ENCODE measurements around the gene ZNF277.
"Not testable (repeated sequence)": the region's sequence is repeated elsewhere in the genome, so short reads cannot be mapped to it uniquely, and the experiment has no call there.

ZNF277 gene

DNA sequence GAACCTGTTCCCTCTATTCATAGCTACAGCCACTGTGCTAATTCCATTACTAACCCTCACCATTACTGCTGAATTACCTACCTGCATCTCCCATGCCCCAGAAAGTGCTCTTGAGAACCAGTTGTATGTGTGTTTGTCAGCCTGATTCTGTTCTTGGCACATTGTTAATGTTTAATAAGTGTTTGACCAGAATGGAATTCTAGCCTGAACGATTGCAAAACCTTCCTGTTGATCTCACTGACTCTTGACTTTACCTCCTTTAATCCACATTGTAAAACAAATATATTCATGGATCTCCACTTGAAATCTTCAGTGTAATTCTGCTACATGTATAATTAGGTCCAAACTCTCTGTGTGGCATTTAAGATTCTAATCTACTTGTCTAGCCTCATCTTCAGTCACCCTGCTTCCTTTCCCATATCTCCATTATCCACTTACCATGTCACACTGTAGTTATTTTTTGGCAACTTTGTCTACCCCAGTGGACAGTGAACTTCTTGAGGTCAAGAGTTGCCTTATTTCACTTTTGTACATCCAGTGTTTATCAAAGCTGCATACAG lies 4.9 kb downstream of the ZNF277 start:
- DNase-seq (ENCODE audit: low read depth in 2 of 2) = no peak

DNA sequence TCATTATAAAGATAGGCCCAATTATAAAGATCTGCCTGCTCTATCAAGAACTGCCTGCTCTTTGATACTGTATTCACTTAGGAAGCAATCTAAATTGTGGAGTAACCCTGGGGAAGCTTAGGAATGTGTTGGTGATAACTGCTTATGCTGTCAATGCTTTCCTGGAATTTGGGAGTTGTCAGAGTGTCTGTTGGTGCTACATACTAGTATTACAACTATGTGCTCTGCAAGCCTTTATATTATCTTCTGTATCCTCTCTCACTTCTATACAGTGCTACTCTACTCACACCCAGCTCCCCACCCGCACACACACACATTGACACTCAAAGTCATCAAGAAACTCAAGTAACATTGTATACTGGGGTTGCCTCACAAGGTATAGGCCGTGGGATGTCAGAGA lies 6.1 kb downstream of the ZNF277 start:
- DNase-seq (ENCODE audit: low read depth in 2 of 2) = no peak

DNA sequence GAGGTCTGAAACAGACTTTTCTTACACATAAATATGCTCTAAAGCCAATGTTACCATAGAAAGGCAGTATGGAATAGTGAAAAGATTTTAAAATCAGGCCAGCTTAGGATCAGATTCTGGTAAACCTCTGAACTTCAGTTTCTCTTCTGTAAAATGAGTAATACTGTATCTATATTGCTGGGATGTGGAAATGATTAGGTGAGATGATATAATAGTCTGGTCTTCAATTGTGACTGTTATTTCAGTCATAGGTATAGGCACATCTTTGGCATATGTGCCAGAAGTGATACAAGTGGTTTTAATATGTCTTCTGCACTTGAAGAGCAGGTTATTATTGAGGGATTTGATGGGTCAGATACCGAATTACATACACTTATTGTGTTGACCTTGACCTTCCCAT lies 7.2 kb downstream of the ZNF277 start:
- no peak for DNase-seq (ENCODE audit: low read depth in 2 of 2)

DNA sequence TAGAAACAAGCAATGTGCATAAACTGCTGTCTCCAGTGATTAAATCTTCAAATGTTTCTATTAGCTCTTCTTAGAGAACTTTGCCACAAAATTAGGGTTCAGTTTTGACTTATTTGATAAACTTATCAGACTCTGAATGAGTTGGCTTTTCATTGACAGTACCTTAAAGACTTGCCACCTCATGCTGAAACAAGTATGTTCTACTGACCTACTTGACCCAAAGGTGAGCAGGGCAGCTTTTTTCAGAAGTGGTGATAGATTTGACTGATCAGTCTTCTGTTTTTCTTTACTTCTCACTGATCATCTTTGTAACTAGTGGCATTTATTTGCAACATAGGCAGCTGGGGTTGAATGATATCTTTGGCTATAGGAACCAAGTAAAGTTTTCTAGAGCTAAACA lies 7.8 kb downstream of the ZNF277 start:
- DNase-seq (ENCODE audit: low read depth in 2 of 2) = no peak

DNA sequence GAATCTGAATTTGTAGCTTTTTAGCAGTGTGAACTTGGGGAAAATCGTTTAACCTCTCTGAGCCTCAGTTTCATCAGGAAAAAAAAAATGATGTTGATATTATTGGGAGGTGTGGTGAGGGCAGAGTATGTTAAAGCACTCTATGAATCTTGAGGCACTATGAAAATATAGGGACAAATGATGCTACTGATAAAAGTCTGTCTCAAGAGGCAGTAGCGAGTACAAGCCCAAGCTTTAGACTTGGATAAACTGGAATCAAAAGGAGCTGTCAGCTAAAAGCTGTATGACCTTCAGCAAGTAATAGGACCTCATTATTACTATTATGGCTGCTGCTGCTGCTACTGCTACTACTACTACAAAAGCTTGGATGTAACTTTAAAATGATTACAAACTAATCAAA lies 8.4 kb downstream of the ZNF277 start:
- no peak for DNase-seq (ENCODE audit: low read depth in 2 of 2)

DNA sequence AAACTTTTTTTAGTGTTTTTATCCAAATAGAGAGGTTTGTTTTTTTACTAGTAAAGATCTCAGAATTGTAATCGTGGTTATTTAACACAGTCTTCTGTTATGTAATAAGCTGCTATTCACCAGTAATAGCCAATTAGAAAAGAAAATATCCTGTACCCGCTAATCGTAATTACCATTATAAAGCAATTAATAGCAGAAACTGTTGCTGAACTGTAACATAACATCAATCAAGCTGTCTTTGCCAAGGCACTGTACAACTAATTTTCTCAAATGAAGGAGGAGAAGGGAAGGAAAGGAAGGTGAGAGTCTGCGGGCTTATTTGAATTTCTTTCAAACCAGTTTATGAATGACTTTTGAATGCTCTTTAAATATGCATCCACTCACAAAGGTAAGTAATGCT lies 9.3 kb downstream of the ZNF277 start:
- no peak for DNase-seq (ENCODE audit: low read depth in 2 of 2)

DNA sequence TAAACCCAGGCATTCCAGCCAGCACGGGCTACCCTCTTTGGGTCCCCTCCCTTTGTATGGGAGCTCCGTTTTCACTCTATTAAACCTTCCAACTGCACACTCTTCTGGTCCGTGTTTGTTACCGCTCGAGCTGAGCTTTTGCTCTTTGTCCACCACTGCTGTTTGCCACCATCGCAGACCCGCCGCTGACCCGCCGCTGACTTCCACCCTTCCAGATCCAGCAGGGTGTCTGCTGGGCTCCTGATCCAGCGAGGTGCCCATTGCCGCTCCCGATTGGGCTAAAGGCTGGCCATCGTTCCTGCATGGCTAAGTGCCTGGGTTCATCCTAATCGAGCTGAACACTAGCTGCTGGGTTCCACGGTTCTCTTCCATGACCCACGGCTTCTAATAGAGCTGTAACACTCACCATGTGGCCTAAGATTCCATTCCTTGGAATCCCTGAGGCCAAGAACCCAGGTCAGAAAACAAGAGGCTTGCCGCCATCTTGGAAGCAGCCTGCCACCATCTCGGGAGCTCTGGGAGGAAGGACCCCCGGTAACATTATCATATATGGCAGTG lies 14.5 kb downstream of the ZNF277 start:
- DNase-seq (ENCODE audit: low read depth in 2 of 2) = no peak

DNA sequence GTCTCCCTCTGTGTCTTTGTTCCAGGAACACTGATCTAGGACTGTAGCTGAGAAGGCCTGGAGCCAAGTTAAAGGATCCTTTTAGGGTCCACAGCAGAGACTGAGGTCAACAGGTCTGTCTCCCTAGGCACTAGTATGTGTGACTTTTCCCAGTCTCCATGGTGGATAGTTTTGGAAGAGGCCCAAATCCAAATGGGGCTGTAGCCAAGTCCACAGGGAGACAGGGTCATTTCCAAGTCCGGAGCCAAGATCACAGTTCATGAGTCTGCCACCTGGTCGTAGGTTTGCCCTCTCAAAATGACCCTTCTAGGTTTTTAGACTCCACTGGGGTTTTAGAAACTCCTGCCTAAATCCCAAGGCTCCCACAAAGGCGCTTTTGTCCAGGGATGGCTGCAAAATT lies 16.8 kb downstream of the ZNF277 start:
- no peak for DNase-seq (ENCODE audit: low read depth in 2 of 2)

DNA sequence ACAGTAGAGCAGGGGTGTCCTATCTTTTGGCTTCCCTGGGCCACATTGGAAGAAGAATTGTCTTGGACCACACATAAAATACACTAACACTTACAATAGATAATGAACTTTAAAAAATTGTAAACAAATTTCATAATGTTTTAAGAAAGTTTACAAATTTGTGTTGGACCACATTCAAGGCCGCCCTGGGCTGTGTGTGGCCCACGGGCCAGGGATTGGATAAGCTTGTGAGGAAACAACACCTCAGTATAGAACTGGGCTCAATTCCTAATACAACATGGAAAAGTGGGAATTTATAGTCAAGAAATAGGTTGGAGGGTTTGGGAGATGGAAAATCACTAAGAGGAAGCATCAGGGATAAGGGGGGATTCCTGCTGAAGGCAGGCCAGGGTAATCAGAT lies 17.7 kb downstream of the ZNF277 start:
- DNase-seq (ENCODE audit: low read depth in 2 of 2) = no peak

DNA sequence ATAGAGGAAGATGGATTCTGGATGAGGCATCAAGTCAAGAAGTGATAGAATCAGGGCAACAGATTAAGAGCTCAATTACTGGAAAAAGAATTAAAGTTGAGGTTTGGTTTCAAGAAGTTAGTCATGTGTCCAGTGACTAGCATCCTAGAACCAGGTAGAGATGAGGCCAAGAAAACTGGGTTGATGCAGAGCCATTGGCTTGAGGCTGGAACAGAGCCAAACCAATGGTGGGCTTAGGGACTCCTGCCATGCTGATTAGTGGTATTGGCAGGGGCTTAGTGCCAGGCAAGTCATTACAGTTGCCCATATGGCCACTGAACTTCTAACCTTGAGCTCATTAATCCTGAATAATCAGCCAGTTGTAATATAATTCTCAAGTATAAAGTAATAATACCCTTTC lies 18.5 kb downstream of the ZNF277 start:
- DNase-seq (ENCODE audit: low read depth in 2 of 2) = no peak

DNA sequence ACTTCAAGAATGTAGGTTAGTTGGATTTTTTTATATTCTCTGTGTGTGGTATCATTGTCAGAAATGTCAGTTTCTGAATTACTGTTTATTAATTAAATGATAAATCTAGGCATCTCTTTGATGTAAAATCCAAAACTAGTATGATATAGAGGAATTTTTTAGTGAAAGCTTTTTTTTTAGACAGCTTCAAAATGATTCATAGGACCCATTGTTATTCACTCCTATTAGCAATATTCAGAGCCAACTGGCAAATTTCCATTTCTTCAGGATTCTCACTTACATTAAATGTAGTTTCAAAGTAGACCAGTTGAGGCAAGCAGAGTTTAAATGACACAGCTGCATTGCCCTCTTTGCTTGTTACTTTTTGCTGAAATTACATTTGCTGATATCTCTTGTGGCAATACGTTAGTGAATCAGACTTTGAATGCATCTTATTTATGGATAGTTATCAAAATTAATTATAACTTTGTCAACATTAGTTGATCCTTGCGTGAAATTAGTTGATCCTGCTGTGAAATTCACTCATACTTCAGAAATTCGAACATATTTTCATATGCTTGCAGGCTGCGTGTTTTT lies 20.3 kb downstream of the ZNF277 start:
- no peak for DNase-seq (ENCODE audit: low read depth in 2 of 2)

DNA sequence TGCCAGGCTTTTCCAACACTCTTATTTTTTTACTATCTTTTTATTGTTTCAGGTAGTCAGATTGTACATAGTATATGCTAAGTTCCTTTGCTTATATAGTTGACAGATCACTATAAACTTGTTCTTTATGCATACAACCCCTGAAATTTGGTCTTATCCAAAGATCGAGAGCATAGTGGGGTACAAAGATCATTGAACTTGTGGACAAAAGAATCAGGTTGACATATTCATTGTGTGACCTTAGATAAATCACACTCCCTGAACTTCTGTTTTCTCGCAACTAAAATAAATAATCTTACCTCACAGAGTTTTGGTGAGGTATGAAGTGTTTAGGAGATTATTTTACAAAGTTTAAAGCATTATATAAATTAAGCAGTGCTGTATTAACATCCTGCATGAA lies 22.1 kb downstream of the ZNF277 start:
- DNase-seq (ENCODE audit: low read depth in 2 of 2) = no peak

DNA sequence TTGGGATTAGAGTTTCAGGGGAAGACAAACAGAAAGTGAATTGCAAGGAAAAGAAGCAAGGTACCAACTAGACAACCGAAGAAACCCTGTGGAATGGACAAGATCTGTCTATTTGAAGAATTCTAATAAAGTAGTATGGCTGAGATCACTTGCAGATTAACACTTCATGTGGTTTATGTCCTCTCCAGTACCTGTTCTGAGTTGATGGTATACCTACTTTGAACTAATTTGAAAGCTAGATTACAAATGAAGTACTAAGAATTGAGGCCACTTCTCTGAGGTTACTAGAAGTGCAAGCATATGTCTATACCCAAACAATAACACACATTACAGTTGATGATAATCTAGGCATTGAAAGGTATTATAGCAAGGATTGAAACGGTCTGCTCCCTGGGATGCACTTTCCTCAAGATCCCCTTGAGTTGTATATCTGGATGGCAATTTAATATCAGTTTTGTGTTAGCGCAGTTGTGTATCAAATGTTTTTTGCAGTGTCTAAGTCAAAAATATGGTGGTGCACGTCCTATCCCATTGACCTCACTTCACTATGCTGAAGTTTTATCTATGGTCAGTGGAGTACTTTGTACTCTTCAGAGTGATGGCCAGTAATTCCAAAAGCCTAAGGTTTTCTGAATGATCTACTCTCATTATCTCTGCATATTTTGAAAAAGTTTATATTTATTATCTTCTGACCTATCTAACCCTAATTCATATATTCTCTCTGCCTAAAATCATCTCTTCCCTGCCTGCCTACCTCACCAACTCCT lies 25.9 kb downstream of the ZNF277 start:
- no peak for DNase-seq (ENCODE audit: low read depth in 2 of 2)

DNA sequence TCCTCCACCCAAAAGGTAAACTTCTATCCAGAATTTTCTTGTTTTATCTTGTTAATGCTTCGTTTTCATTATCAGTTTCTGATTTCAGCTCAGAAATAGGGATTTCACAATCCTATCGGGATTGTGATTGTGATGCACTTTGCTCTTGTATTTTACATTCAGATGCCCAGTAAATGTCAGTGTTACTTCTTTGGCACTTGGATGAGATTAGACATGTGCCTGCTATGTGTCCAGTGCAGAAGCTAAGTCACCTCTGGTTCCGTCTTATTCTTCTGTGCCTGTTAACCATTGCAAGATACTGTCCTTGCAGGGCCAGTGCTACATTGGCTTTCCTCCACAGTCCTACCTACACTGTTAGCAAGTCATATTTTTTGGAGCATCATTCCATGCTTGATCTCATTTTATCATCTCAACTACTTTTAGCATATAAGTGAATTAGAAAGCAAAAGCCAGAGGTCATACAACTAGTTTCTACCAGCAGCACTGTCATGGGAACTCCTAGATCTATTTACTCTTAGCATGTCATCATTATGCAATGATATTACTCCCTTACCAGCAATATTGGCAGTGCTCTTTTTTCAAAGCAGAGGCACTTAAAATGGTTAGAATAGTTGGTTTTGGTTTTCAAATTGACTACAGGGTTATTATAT lies 26.7 kb downstream of the ZNF277 start:
- DNase-seq (ENCODE audit: low read depth in 2 of 2) = no peak

DNA sequence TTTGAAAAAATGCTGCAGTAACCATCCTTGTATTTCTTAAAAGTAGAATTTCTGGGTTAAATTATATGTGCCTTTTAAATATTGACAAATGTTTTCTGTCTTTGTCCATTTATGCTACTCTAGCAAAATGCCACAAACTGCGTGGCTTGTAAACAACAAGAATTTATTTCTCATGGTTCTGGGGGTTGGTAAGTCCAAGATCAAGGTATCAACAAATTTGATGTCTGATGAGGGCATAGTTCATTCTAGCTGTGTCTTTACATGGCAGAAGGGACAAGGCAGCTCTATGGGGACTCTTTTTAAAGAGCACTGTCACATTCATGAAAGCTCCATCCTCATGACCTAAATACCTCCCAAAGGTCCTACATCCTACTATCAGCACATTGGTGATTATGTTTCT lies 27.7 kb downstream of the ZNF277 start:
- DNase-seq (ENCODE audit: low read depth in 2 of 2) = no peak

DNA sequence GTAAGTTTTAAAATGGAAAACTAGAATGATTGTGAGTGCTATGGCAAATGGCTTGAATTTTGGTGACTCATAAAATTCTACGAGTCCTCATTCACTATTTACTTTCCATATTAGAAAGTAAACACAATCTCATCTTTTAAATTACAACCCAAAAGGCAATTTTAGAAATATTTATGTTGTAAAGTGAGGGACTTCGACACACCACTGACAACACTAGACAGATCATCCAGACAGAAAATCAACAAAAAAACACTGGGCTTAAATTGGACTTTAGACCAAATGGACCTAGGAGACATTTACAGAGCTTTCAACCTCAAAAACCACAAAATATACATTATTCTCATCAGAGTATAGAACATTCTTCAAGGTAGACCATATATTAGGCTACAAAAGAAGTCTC lies 30.1 kb downstream of the ZNF277 start:
- no peak for DNase-seq (ENCODE audit: low read depth in 2 of 2)

DNA sequence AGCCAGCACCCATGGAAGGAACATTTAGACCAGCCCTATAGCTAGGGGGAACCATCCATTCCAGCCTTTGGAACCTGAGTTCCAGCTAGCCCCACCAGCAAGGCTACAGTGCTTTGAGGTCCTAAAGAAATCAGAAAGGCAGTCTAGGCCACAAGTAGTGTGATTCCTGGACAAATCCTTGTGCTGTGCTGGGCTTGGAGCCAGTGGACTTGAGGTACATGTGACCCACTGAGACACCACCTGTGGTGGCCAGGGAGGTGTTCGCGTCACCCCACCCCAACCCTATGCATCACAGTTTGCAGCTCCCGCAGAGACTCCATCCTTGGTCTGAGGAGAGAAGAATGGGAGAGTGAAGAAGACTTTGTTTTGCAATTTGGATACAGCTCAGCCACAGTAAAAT lies 31.8 kb downstream of the ZNF277 start:
- DNase-seq (ENCODE audit: low read depth in 2 of 2) = no peak

DNA sequence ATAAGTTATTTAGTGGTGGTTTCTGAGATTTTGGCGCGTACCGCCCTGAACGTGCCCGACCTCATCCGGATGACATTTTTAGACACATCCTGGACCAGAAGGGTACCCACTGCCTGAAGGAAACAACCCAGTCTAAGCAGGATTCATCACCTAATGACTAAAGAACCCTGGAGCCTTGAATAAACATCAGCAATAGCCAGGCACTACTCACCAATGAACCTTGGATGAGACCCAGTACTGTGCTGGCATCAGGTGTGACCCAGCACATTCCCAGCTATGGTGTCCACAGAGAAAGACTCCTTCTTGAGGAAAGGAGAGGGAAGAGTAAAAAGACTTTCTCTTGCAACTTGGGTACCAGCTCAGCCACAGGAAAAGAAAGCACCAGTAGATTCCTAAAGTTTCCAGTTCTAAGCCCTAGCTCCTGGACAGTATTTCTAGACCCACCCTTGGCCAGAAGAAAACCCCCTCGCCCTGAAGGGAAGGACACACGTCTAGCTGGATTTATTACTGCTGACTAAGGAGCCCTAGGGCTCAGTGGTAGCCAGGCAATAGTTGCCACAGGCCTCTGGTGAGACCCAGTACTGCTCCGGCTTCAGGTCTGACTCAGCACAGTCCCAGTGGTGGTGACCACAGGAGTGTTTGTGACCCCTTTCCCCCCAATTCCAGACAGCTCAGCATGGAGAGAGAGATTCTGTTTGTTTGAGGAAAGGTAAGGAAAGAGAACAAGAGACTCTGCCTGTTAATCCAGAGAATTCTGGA lies 32.5 kb downstream of the ZNF277 start:
- DNase-seq (ENCODE audit: low read depth in 2 of 2) = no peak

DNA sequence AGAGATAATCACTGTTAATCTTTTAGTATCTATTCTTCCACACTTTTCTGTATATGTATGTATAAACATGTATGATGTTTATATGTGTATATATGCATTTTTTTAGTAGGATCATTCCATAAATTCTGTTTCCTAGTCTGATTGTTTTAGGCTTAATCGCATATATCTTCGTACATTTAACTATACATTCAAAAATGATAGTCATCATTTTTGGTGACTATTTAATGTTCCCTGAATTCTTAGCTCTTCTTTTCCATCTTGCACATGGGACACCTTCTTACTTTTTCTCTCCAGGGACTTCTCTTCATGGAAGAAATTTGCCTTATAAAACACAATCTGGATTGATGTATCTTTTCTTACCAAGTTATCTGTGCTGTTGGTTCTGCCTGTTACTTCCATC lies 42.1 kb downstream of the ZNF277 start:
- no peak for DNase-seq (ENCODE audit: low read depth in 2 of 2)

DNA sequence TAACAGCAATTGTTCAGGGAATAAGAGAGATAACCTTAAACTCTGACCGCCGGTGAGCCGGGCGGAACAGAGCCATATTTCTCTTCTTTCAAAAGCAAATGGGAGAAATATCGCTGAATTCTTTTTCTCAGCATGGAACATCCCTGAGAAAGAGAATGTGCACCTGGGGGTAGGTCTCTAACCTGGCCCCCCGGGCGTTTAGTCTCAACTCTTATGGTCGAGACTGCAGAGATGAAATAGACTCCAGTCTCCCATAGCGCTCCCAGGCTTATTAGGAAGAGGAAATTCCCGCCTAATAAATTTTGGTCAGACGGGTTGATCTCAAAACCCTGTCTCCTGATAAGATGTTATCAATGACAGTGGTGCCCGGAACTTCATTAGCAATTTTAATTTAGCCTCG lies 43.5 kb downstream of the ZNF277 start:
- DNase-seq (ENCODE audit: low read depth in 2 of 2) = not testable (repeated sequence)

DNA sequence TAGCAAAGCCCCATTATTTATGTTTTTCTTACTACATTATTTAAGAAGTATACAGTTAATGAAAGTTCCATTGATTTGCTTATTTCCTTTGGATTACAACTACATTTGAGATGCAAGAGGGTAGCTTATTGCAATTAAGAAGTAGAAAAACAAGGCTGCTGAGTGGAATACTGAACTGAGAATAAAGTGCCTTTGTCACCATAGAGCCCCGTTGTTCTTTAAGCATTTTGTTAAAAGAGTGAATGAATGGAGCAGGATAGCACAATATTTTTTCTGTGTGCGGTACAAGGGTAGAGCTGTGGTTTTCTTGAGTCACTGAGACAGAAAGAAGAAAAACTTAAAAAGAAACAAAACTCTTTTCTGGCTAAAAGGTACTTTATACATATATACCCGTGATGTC lies 45.6 kb downstream of the ZNF277 start:
- no peak for DNase-seq (ENCODE audit: low read depth in 2 of 2)

DNA sequence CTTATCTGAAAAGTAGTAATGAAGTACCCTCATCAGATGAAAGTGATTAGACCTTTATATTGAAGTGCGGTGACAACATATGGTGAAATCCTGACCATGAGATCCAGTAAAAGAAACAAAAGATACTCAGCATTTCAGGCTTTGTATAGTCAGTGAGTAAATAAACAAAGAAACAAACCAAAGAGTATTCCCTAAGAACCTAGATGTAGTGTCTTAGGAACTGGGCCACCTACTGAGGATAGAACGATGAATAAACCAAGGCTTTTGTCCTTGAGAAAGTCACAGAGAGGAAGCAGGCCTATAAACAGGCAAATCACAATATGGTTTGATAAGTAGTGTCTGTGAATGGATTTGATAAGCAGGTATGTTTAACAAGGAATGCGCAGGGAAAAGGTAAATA lies 46.2 kb downstream of the ZNF277 start:
- no peak for DNase-seq (ENCODE audit: low read depth in 2 of 2)
